Measurements from ENCODE around the gene CAMTA1. TPM values are rescaled to one million over a fixed set of nuclear protein-coding genes. Genes with fewer than 3 reads are reported as not detected.

Gene CAMTA1
- total RNA-seq, 1 donor from 2014 or later, result 160 TPM

DNA sequence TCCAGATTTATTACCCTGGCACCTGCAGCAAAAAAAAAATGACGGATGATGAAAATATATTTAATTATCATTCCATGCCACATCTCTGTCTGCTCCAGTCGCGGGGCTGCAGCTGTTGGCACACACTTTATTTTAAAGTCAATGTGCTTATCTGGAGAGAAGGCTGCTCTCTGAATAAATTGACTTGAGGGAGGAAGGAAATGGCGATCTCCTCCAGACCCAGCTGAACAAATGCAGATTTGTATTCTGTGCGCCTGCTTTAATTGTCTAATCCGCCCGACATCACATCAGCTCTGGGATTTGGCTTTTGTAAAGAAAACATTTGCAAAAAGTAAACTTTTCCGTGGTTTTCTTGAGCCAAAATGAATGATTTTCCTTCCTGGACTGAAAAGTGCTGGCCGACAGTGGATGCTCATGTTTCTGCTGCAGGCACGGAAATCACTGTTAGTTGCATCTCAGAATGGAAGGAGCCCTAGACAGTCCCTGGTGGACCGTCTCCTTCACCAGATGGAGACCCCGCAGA lies 150.2 kb downstream of the CAMTA1 start:
- H3K4me3 ChIP-seq, result peak overlapping the region; percentile 36
- no peak overlapping the region for H3K27ac ChIP-seq (replicated peaks)
- DNase-seq, result no peak

DNA sequence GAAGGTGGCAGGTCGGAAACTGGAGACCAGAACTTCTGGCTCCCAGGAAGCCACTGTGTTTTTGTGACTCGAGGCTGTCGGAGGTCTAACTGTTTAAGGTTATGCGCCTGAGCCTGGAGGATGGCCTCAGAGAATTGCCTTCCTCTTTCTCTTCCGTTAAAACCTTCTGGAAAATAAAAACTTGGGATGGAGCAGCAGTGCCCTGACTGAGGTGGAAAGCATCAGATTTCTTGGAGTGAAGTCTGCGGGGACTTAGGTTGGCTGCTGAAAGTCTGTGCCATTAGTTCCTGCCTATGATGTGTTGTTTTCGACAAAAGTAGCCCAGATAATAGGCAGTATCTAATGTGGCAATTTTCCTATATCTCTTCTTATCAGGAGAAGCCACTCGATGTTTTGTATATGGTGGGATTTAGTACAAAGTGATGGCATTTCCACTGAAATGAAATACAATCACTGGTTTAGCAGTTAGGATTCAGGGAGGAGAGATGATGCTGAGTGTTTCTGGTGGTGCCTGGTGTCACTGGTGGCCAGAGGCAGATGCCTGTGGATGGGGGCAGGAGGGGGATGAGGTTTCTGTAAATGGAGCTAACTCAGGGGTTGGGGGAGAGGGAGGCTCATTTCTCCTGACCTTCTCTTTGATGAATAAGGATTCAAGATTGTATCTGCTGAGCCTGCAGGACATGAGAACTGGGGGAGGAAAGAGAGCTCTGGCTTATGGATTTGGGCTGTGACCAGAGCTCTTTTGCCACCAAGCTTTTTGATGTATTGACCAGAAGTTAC lies 150.8 kb downstream of the CAMTA1 start:
- intact Hi-C loops (cut with micrococcal nuclease), result no loop called here
- peaks cover 11% of the 10 kb centered on the region for H3K4me1 ChIP-seq
- H3K27me3 ChIP-seq (ENCODE audit: low read depth), result peaks cover 43% of the 10 kb centered on the region
- H3K36me3 ChIP-seq, result no peaks in the 10 kb centered on the region
- no peak for TF ChIP-seq CTCF (IDR thresholded peaks at IDR 0.05; ENCODE audit: borderline replicate concordance)
- no peak overlapping the region for H3K27ac ChIP-seq (replicated peaks)
- peak overlapping the region; percentile 36 for H3K4me3 ChIP-seq
- DNase-seq, result no peak
- no peaks in the 10 kb centered on the region for H3K9me3 ChIP-seq (replicated peaks)

More for the DNA sequence above, 150.2 kb downstream of the CAMTA1 start:
- intact Hi-C loops (cut with micrococcal nuclease), result no loop called here
- Histone ChIP-seq H3K36me3 (no peaks in the 10 kb centered on the region), H3K4me1 (peaks cover 11% of the 10 kb centered on the region), H3K27me3 (ENCODE audit: low read depth) (peaks cover 47% of the 10 kb centered on the region), H3K9me3 (replicated peaks) (no peaks in the 10 kb centered on the region)
- TF ChIP-seq CTCF (IDR thresholded peaks at IDR 0.05; ENCODE audit: borderline replicate concordance), result no peak

GRCh38 chr1:6937048-6937447 lies 151.8 kb downstream of the CAMTA1 start:
- Histone ChIP-seq H3K27me3 (ENCODE audit: low read depth) (peaks cover 43% of the 10 kb centered on the region), H3K9me3 (replicated peaks) (no peaks in the 10 kb centered on the region), H3K4me3 (no peak overlapping the region), H3K27ac (replicated peaks) (no peak overlapping the region), H3K4me1 (peaks cover 11% of the 10 kb centered on the region), H3K36me3 (no peaks in the 10 kb centered on the region)
- intact Hi-C loops (cut with micrococcal nuclease), result no loop called here
- no peak for TF ChIP-seq CTCF (IDR thresholded peaks at IDR 0.05; ENCODE audit: borderline replicate concordance)
- no peak for DNase-seq

DNA sequence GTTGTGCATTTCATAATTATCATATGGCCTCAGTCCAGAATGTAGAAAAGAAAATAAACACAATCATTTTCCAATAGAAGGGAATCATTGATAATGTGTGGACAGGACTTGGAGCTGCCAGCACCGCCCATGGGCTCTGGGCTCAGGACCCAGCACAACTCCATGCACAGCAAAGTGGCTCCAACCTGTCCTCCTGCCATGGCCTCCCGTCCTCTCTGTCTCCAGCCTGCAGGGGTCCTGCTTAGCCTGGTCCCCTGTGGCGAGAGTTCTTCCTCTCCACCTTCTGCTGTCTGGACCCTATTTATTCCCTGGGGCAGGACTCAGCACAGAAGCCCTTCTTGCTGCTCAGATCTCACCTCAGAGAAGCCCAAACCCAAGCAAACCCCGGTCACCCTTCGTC lies 154.1 kb downstream of the CAMTA1 start:
- DNase-seq, result no peak
- Histone ChIP-seq H3K27me3 (ENCODE audit: low read depth) (peaks cover 25% of the 10 kb centered on the region), H3K9me3 (replicated peaks) (no peaks in the 10 kb centered on the region), H3K36me3 (no peaks in the 10 kb centered on the region), H3K4me1 (peaks cover 11% of the 10 kb centered on the region), H3K27ac (replicated peaks) (no peak overlapping the region), H3K4me3 (no peak overlapping the region)
- intact Hi-C loops (cut with micrococcal nuclease), result no loop called here
- TF ChIP-seq CTCF (IDR thresholded peaks at IDR 0.05; ENCODE audit: borderline replicate concordance), result no peak

DNA sequence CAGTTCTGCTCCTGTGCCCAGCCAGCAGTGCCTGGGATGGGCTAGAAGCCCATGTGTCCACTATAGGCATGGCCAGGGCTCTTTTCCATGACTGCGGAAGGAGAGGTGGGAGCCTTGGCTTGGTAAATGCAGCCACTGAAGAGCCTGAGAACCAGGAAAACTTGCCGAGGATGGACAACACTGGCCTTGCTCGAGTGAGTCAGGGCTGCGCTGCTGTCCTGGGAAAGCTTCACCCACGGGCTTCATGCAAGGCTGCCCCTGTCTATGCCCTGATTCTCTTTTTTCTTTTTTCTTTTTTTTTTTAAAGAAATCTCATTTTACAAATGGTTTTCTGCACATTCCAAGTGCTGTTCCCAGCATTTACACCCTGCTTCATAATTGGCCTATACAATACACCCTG lies 156.5 kb downstream of the CAMTA1 start:
- intact Hi-C loops (cut with micrococcal nuclease), result no loop called here
- no peaks in the 10 kb centered on the region for H3K9me3 ChIP-seq (replicated peaks)

More for the DNA sequence above, 156.5 kb downstream of the CAMTA1 start:
- no peak for TF ChIP-seq CTCF (IDR thresholded peaks at IDR 0.05; ENCODE audit: borderline replicate concordance)
- Histone ChIP-seq H3K4me1 (no peaks in the 10 kb centered on the region), H3K4me3 (no peak overlapping the region), H3K27me3 (ENCODE audit: low read depth) (peaks cover 5% of the 10 kb centered on the region), H3K27ac (replicated peaks) (no peak overlapping the region), H3K36me3 (no peaks in the 10 kb centered on the region)
- no peak for DNase-seq

All from left ventricle myocardium inferior (tissue), 1 donor.